HG02678 (cell line): ENCODE measurements around the gene PIEZO2.

Source experiments
- ATAC-seq: cut with Tn5 transposase; IDR thresholded peaks from one replicate; pipeline ENCODE4 v1.9.1; 2021; ENCODE audit warnings: mild to moderate bottlenecking, moderate library complexity; ENCODE audit not compliant: unreplicated experiment

Gene PIEZO2

DNA sequence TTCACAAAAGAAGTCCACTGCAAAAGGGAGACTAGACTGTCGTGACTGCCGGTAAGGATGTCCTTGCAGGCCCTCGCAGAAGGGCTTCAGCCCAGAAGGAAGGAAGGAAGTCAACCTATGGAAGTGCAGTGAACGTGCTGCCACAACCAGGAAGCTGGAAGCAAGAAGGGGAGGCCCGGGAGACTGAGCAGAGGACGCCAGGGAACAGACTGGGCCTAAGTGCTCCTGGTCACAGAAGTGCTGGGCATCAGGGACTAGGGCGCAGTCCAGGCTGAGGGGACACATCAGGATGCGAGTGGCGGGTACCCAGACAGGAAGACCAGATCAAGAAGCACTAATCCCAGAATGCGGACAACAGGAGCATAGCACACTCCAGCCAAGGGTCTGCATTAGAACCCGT lies 78.8 kb downstream of the PIEZO2 start:
- ATAC-seq = no peak

DNA sequence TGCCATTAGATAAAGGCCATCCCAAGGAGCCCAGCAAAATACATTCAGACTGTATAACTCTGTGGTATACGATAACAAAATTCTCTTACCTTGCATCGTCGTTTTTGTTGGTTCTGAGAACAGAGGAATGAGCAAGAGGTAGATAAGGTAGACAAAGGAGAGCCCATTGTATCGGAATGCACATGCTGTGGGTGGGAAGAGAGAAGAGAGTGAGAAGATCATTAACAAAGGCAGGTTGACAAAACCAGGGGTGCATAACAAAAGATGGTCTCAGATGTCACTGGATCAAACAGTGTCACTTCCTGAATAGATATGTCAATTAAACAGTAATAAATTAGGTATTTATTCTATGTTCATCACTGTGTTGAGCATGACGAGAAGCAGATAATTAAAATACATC lies 83.3 kb downstream of the PIEZO2 start:
- no peak for ATAC-seq

DNA sequence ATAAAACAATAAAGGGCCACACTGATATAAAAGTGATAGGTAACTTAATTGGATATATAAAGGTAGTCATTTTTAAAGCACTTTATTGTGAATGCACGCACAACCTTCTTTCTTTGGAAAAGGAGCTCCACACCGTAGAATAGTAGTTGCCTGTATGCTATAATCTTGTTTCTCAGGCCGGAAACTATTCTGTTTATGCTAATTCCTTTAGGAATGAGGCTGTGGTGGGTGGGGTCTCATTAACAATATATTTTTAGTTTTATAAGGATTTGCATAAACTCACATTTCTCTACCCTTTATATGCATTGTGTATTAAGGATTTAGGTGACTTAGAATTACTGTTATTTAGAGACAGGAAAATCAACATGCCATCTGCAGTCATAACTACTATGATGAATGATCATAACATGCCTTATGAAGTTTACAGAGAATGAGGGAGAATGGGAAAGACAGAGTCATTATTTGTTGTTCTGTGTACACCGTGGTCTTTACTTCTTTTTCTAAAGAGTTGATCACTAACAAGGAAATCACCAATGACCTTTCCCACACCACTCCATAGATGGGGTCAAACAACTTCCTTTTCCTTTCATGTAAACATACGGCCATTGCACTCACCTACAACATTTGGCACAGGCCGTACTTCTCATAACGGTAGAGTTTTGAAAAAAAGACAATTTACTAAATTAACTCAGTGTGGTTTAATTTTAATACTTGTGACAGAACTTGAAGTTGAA lies 84.5 kb downstream of the PIEZO2 start:
- ATAC-seq = no peak

DNA sequence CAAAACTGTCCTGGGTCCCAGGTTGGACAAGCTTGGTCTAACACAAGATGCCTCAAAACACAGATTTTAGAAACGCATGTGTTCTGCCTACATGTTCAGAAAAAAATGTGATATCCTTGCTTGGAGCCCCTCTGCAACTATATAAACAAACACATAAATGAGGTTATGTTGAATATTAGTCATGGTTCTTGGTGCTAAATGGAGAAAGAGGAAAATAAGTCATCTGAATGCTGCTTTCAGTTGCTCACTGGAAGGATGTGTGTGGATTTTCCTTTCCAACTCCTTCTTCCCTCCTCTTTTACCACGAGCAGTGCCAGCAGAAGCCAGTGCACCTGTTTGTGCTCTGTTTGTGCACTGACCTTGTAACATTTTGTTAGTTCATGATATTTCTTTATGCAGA lies 85.3 kb downstream of the PIEZO2 start:
- no peak for ATAC-seq

DNA sequence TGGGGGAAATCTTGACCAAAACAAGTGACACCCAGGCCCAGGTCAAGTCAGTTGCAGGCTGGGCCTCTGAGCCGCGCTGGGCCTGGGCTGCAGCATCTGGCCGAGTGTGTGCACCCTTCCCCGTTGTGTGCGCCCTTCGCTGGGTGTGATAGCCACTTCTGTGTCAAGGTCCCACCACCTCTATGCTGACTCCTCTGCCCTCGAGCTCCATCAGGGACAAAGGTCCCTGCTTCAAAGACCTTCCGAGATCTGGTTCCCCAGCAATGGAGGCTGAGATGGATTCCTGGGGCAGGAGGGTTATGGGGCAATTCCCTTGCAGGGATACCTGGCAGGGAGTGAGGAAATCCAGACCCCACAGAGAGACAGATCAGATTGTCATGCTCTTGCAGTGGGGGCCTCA lies 93.6 kb downstream of the PIEZO2 start:
- ATAC-seq = no peak

DNA sequence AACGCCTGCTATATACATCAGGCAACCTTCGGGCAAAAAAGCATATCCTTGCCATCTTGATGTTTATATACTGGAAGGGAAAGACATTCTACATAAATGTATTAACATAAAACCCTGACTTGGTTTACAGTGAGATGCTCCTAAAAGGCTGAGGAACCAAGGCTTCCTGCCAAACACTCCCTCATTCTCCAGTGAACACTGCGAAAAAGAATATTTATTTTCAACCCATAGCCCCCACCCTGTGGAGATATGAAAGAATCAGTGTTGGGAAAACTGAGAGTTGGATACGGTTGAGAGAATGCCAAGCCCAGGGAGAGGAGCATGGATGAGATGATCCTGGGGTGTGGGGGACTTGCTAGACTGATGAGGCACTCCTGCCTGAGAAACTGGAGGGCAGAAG lies 94.9 kb downstream of the PIEZO2 start:
- ATAC-seq = no peak

DNA sequence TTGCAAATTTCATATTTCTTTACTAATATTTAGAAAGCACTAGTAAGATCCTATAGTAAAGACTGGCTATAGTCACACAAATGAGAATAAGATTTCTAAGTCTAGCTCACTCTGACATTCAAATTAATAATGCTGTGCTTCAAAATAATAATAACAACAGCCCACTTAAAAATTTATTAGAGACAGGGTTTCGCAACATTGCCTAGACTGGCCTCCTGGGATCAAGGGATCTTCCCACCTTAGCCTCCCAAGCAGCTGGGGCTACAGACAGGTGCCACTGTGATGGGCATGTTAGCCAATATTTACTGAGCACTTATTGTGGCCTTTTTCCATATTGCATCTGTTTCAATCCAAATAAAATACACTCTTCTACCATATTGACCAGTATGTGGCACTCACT lies 96.1 kb downstream of the PIEZO2 start:
- no peak for ATAC-seq

DNA sequence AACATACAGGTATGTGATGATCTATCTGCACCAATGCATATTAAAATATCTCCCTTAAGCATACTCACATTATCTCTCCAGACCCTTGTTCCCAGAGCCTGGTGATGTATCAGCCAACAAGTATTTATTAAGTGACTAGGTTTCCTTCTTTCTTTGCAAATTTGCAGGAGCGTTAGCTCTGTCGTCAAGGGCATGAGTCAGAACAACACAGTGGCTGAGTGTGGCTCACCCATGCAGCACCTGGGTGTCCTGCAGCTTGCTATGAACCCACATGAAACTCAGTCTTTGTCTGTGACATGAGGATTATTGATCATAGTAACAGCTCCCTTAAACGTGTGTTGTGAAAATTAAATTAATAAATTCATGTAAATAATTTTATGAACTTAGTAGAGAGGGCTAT lies 96.6 kb downstream of the PIEZO2 start:
- no peak for ATAC-seq

DNA sequence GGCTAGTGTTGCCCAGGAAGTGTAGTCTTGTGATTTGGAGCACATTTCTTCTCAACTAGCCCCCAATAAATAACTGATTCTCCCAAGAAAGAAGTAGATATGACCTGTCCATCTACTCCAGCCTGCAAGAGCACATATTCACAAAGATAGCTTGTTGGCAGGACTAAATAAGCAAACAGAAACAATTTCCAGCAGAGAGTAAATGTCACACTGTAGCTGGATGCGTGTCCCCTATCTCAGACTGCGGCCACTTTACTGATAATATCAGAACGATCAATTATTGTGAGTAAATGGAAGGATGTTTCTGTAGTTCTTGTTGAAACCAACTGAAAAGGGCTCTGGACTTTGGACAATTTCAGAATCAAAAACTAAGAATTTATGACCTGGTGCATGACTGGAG lies 97.9 kb downstream of the PIEZO2 start:
- ATAC-seq = no peak

DNA sequence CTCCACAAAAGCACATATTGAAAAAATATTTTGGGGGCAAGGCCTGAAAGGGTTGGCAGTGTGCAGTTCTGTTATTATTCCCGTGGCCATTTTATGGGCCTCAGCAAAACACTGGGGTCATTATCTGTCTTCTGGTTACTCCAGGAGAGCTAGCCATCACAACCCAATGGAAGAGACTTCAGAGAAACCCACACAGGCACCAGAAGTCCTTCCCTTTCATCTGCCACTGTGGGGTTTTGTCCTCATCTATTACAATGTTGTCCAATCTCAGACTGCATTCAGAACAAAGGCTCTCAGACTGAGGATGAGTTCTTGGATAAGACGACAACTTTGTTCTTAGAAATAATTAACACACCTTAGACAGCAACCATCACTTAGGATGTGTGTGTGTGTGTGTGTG lies 98.4 kb downstream of the PIEZO2 start:
- no peak for ATAC-seq

DNA sequence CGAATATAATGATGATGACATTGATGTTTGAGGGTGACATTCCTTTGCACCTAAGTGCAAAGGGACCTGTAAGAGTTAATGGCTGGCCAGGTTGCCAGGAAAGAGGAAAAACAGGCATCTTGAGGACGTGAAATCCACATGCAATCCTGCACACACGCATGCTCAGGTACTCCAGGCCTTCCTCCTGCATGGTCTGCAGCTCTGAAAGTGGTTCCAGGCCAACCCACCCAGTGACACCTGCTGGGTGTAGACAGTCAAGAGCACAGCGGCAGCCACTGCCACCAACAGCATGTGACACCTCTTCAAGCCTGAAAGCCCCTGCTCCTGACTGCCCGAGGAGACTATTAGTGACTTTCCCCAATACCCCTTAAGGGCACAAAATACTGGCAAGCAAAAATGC lies 101.6 kb downstream of the PIEZO2 start:
- no peak for ATAC-seq

DNA sequence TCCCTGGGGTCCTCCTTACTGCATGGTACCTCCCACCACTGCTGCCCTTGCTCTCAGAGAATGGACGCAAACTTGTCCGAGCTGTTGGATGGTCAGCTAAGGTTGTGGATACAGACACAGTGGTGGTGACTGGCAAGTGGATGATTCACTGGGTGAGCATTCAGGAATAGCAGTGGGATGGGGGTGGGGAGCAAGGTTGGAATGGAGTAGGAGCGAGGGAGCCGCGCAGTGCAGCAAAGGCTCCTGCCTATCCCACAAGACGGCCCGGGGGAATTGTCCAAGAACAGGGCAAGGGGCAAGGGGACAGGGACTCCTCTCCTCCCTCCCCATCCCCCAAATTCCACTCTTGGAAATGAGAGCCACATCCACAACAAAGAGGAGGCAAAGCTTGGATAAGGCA lies 102.2 kb downstream of the PIEZO2 start:
- no peak for ATAC-seq

DNA sequence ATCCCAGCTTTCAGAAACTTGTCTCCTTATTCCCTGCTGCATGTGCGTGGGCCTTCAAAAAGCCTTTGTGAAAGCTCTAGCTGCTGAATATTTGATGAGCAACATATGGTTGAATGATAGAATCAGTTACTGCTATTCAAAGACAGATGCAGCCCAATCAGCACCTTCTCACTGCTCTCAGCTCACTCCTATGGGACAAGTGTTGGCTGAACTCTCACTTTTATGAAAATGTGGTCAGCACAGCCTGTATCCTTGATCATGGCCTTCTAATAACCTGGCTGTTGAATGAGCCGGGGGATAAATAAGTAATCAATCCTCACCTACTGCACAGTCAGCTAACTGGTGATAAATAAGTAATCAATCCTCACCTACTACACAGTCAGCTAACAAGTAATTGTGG lies 103.2 kb downstream of the PIEZO2 start:
- ATAC-seq = no peak

DNA sequence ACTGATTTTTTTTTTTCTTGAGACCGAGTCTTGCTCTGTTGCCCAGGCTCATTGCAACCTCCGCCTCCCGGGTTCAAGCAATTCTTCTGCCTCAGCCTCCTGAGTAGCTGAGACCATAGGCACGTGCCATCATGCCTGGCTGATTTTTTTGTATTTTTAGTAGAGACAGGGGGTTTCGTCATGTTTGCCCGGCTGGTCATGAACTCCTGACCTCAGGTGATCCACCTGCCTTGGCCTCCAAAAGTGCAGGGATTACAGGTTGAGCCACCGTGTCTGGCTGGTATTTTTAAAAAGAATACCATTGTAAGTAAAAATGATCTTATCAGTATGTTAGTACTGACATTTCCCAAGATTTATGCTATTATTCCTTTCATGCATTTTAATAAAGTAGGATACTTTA lies 105.7 kb downstream of the PIEZO2 start:
- no peak for ATAC-seq

DNA sequence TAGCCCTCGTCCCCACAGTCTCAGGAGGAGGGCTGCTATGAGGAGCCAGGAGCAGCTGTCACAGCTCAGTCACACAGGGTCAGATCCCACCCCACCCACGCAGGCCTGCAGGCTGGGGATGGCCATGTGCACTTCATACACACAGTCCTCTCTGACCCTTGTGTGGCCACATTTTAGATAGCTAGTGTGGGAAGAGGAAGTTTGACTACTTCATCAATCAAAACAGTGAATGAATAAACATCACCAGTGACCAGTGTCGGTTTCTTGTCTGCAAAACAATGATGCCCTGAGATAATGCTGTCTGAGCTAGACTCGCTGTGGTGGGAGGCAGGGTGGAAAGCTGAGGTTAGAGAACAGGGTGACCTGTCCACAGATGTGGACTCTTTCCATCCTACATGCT lies 107.1 kb downstream of the PIEZO2 start:
- ATAC-seq = no peak

DNA sequence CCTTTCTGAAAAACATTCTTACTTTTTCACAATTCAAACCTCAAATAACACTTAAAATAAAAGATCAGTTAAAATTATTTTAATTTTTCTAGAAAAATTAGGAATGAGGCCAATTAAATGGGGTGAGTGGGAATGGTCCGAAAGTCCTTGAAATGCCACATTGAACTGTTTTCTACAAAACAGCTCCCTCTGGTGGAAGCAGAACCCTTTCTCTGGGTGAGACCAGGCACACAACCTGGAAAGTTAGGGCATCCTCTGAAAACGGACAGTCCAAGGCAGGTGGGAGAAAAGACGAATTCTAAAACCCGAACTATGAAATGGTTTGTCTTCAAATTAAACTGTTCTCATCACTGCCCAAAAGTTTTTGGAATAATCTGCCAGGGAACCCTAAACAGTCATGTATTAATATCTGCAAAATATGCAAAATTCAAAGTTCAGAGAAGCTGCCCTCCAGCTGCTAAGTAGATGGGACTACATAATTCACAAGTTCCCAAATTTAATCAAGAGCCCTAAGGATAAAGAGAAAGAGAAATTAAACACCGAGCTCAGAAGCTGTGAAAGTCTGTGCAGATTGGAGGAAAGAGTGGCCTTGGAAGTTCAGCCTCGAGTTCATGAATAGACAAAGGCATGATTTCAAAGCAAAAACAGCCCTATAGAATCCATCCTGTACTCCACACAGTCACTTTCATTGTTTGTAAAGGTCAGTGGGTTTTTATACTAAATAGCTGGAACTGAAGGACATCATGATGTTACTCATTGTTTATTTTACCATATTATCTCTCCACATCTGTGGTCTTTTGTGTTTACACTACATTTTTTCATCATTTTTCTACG lies 108.3 kb downstream of the PIEZO2 start:
- peak; percentile 58 for ATAC-seq

DNA sequence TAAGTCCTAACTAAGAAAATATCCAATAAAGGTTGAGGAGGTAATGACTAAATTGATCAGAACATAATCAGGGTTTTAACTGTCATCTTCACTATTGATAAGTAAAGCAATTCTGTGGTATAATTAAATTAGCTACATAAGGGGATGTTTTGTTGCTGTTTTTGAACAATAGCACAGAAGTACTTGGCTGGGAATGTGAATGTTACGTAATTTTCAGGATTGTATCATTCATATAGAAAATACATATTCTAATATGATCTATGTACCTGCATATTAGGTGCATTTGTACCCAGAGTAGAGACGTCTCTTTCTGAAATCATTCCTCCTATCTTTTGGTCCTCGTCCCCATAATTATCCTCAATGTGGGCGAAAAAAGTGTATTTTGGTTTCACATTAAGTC lies 109.0 kb downstream of the PIEZO2 start:
- ATAC-seq = no peak

DNA sequence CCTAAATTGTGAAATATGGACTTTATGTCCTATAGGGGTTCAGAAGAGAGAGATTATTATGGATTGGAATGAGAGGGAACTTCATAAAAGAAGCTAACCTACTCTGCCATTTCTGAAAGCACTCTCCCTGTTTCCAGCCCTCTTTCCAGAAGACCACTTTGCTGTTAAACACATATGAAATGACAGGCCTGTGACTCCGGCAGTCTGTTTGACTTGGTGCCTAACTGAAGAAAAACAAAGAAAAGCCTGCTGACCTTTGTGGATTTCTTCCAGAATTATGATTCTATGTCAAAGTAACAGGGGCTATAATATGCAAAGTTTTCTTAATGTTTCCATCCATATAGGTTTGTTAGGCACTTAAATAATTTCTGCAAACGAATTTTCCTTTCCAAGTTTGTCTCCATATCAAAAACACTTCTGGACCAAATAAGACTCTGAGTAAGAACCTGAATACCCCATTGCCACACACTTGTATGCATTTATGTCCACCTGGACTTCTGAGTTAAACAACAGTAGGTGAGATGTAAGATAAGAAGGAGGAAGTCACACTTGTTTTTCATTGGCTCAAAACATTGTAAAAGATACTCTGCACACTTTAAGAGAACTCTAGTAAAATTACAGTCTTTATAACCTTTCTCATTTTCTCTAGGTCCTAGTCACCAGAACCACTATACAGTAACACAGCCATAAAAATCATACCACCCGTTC lies 111.7 kb downstream of the PIEZO2 start:
- no peak for ATAC-seq

DNA sequence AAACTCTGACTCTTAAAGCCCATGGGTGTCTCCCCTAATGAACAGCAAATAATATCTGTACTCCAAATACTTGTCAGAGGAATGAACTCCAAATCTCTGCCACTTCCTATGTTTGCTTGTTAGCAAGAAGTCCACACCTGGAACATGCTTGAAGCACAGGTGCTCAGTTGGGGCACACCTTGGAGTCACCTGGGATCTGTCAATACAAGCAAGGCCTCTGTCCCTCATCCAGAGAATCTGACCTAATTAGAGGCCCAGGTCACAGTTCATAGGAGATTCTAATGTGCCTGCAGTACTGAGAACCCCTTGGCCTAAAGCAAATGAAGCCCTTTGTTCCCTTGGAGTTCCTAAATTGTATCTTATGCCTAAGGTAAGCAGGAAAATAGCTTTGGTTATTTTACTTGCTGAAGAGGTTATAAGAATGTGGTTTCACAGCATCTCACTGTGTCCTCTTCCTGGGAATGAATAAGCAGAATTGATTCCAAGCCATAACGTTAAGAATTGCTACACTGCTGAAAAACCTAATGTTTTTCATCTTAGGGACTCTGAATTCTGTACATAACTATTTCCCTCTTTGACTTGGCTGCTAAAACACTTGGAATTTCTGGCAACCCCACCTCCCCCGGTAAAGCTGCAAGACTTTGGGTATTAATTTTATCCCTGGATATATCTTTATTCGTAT lies 113.4 kb downstream of the PIEZO2 start:
- ATAC-seq = no peak

DNA sequence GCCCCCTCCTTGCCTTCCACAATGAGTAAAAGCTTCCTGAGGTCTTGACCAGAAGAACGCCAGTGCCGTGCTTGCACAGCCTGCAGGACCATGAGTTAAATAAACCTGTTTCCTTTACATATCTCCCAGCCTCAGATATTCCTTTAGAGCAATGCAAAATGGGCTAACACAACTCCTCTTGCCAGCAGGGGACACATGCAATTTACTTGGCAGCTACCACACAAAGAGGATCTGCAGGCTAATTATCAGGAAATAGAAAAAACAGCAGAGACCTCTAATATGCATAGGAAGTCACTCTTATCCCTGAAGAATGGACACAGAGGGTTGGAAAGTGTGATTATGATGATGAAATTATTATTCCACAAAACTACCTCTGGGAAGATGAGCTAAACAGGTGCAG lies 114.0 kb downstream of the PIEZO2 start:
- ATAC-seq = no peak

DNA sequence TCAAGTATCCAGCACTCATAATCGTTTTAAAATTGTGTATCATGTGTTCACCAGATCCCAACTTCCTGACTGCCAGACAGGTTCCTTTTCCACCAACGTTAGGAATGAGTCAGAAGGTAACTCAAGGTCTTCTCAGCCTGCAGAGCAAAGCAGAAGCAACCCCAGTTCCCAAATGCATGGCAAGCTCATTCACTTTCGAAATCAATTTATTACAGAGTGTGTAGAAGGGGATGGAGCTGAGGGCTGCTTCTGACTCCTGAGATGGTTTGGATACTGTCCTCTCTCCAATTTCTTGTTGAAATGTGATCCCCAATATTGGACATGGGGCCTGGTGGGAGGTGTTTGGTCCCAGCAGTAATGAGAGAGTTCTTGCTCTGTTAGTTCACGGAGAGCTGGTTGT lies 114.5 kb downstream of the PIEZO2 start:
- no peak for ATAC-seq
